IMR-90 (cell line): Measurements from ENCODE around the gene SEMA6A. TPM values are rescaled to one million over a fixed set of nuclear protein-coding genes. Genes with fewer than 3 reads are reported as not detected.

ENCODE experiments used
- ATAC-seq: fragments of 200-7000 bp; cut with Tn5 transposase; 2 replicates; pipeline ENCODE4 v1.9.1; 2020; ENCODE audit warnings: low read depth, mild to moderate bottlenecking, moderate library complexity
- BruUV-seq: library from RNA; stranded (reverse); fragments of 400-500 nt; replicated peaks from 2 replicates; lab custom pipeline; 2021; lab: Mats Ljungman, UMichigan
- CTCF ChIA-PET: fragments of 300-600 bp; formaldehyde crosslinking; extraction: SDS; loops from one replicate; lab custom pipeline; 2021; ENCODE audit warnings: antibody characterized with exemption; lab: Yijun Ruan, JAX
- POLR2A ChIA-PET: fragments of 300-600 bp; sonication (Branson Sonifier 250); formaldehyde crosslinking; loops from one replicate; lab custom pipeline; 2022; ENCODE audit warnings: antibody characterized with exemption; ENCODE audit not compliant: unreplicated experiment; lab: Charles Lee
- DNase-seq: peaks from one replicate; pipeline ENCODE4 v3.0.0; 2013
- H2AFZ ChIP-seq: replicated peaks from 2 replicates; pipeline ENCODE3; 2013; ENCODE audit warnings: low read length, mild to moderate bottlenecking; ENCODE audit not compliant: poor library complexity
- H2AK5ac ChIP-seq: 2 replicates; pipeline ENCODE4 v1.6.1; 2013; ENCODE audit warnings: low read depth, low read length, inconsistent platforms
- H2AK9ac ChIP-seq: replicated peaks from 2 replicates; pipeline ENCODE3; 2013; ENCODE audit warnings: mild to moderate bottlenecking, low read depth, low read length, moderate library complexity; ENCODE audit not compliant: poor library complexity
- H2BK120ac ChIP-seq: 2 replicates; pipeline ENCODE4 v1.6.1; 2013; ENCODE audit warnings: low read depth, low read length, inconsistent platforms
- H2BK15ac ChIP-seq: 3 replicates; pipeline ENCODE4 v1.6.1; 2013; ENCODE audit warnings: low read depth, low read length, inconsistent platforms
- H2BK20ac ChIP-seq: 2 replicates; pipeline ENCODE4 v1.6.1; 2013; ENCODE audit warnings: low read depth, mild to moderate bottlenecking, inconsistent platforms, low read length, moderate library complexity
- H2BK5ac ChIP-seq: 2 replicates; pipeline ENCODE4 v1.6.1; 2013; ENCODE audit warnings: mild to moderate bottlenecking, low read depth, low read length, inconsistent platforms; ENCODE audit not compliant: poor library complexity, severe bottlenecking
- H3K14ac ChIP-seq: replicated peaks from 2 replicates; pipeline ENCODE4 v1.6.1; 2013; ENCODE audit warnings: low read depth, low read length, inconsistent platforms
- H3K18ac ChIP-seq: 2 replicates; pipeline ENCODE4 v1.6.1; 2013; ENCODE audit warnings: low read depth, low read length, control low read depth
- H3K23ac ChIP-seq: 2 replicates; pipeline ENCODE4 v1.6.1; 2013; ENCODE audit warnings: low read depth, low read length, inconsistent platforms
- H3K27ac ChIP-seq: 2 replicates; pipeline ENCODE4 v1.5.1; 2013; ENCODE audit warnings: mild to moderate bottlenecking, control low read depth, low read length; ENCODE audit not compliant: insufficient read depth
- H3K27me3 ChIP-seq: 2 replicates; pipeline ENCODE4 v1.6.1; 2013; ENCODE audit warnings: low read length; ENCODE audit not compliant: control insufficient read depth, insufficient read depth
- H3K36me3 ChIP-seq: 2 replicates; pipeline ENCODE4 v1.6.1; 2013; ENCODE audit warnings: low read length, mixed read lengths; ENCODE audit not compliant: control insufficient read depth, insufficient read depth
- H3K4ac ChIP-seq: 2 replicates; pipeline ENCODE4 v1.6.1; 2013; ENCODE audit warnings: low read depth, low read length, inconsistent platforms
- H3K4me1 ChIP-seq: 2 replicates; pipeline ENCODE4 v1.6.1; 2013; ENCODE audit warnings: low read length, mixed read lengths; ENCODE audit not compliant: control insufficient read depth, insufficient read depth
- H3K4me2 ChIP-seq: 2 replicates; pipeline ENCODE4 v1.6.1; 2013; ENCODE audit warnings: low read depth, mild to moderate bottlenecking, control low read depth, low read length, moderate library complexity
- H3K4me3 ChIP-seq: 2 replicates; pipeline ENCODE4 v1.5.1; 2013; ENCODE audit warnings: low read depth, mild to moderate bottlenecking, control low read depth, low read length, moderate library complexity; ENCODE audit not compliant: insufficient read depth
- H3K56ac ChIP-seq: 2 replicates; pipeline ENCODE4 v1.6.1; 2013; ENCODE audit warnings: low read length, inconsistent platforms; ENCODE audit not compliant: insufficient read depth; ENCODE audit errors: extremely low read depth
- H3K79me1 ChIP-seq, 2 experiments: 2 replicates each; pipeline ENCODE4 v1.6.1; 2013; ENCODE audit warnings: low read length in 2 of 2, inconsistent platforms in 1 of 2, low read depth in 1 of 2
- H3K9ac ChIP-seq: 2 replicates; pipeline ENCODE4 v1.6.1; 2013; ENCODE audit warnings: low read depth, low read length, control low read depth
- H3K9me1 ChIP-seq: 2 replicates; pipeline ENCODE4 v1.6.1; 2013; ENCODE audit warnings: low read length, inconsistent platforms; ENCODE audit not compliant: insufficient read depth
- H3K9me3 ChIP-seq: 2 replicates; pipeline ENCODE4 v1.6.1; 2013; ENCODE audit warnings: low read length; ENCODE audit not compliant: control insufficient read depth, insufficient read depth
- H4K20me1 ChIP-seq: 2 replicates; pipeline ENCODE4 v1.6.1; 2013; ENCODE audit warnings: low read length, inconsistent platforms; ENCODE audit not compliant: insufficient read depth
- H4K5ac ChIP-seq: 2 replicates; pipeline ENCODE4 v1.6.1; 2013; ENCODE audit warnings: mild to moderate bottlenecking, low read depth, low read length, control low read depth
- H4K8ac ChIP-seq, 2 experiments: 2 replicates each; pipeline ENCODE4 v1.6.1; 2013; ENCODE audit warnings: low read depth in 2 of 2, low read length in 2 of 2, control low read depth in 1 of 2, inconsistent platforms in 1 of 2
- H4K91ac ChIP-seq: 2 replicates; pipeline ENCODE4 v1.6.1; 2013; ENCODE audit warnings: low read depth, low read length, inconsistent platforms; ENCODE audit not compliant: insufficient read depth
- ELK1 ChIP-seq: fragments of 150-350 bp; IDR thresholded peaks from 2 replicates; pipeline ENCODE4 v1.6.1; 2016; ENCODE audit warnings: low read depth, mild to moderate bottlenecking, low read length, moderate library complexity, borderline replicate concordance
- RAD21 ChIP-seq: IDR thresholded peaks from 2 replicates; pipeline ENCODE4 v1.6.1; 2012; ENCODE audit warnings: low read length, improper control_type of control experiment
- SMC3 ChIP-seq: fragments of 150-350 bp; IDR thresholded peaks from 2 replicates; pipeline ENCODE4 v1.6.1; 2016; ENCODE audit warnings: low read depth, mild to moderate bottlenecking, antibody characterized with exemption, low read length, moderate library complexity
- WGBS, 2 experiments: methylation state at CpG; one replicate each; pipeline versions ENCODE4 v1.1.5 to v1.1.7; 2013; ENCODE audit warnings: missing lambda C conversion rate in 2 of 2; ENCODE audit not compliant: insufficient read length in 1 of 2; ENCODE audit errors: extremely low coverage in 2 of 2; 5-methylcytosine and 5-hydroxymethylcytosine counted together
- dilution Hi-C: fragments of 300-500 bp; cut with HindIII; formaldehyde crosslinking; loops from one replicate; pipeline ENCODE4 v1.14.3; 2018; ENCODE audit warnings: low sequenced_read_pairs; ENCODE audit not compliant: unreplicated experiment
- in situ Hi-C: fragments of 300-500 bp; cut with MboI; formaldehyde crosslinking; loops from 3 replicates; pipeline ENCODE4 v1.14.3; 2019; ENCODE audit warnings: low sequenced_read_pairs, inconsistent platforms, mixed read lengths
- intact Hi-C: fragments of 100-400 bp; cut with micrococcal nuclease; formaldehyde crosslinking; loops from 2 replicates; pipeline ENCODE4 v1.10.0; 2022
- polyA plus RNA-seq, 3 experiments: library from polyadenylated mRNA; depleted of rRNA; stranded (reverse); fragments of >200 nt; gene quantifications; 2 replicates each; pipeline ENCODE4 v1.2.3, GENCODE V29; 2012; ENCODE audit warnings: low replicate concordance in 1 of 3
- total RNA-seq: library from RNA; depleted of rRNA; stranded (reverse); fragments of >200 nt; gene quantifications from 2 replicates; pipeline ENCODE4 v1.2.3, GENCODE V29; 2012

Gene SEMA6A
- total and polyA plus RNA-seq, 2 of the 4 experiments (the other 2 are of a cell fraction), result 0.27 to 0.36 TPM

GRCh38 chr5:116527582-116527981, 47.0 kb downstream of the SEMA6A start:
- no peak overlapping the region for H2BK120ac ChIP-seq
- BruUV-seq, result no TSS peak
- CTCF ChIA-PET, result no interaction called here
- no peak overlapping the region for H3K4ac ChIP-seq
- no peak overlapping the region for H4K5ac ChIP-seq
- H3K4me1 ChIP-seq, result no peaks in the 10 kb centered on the region
- no peak overlapping the region for H3K9ac ChIP-seq
- H3K36me3 ChIP-seq, result no peaks in the 10 kb centered on the region
- no peak overlapping the region for H2AK9ac ChIP-seq
- in situ Hi-C loops (no loop called here), intact Hi-C loops (no loop called here), dilution Hi-C loops (no loop called here)
- no peaks in the 10 kb centered on the region for H3K79me1 ChIP-seq
- POLR2A ChIA-PET, result interaction anchor here (0.5 kb wide), 1 partner anchor 11 kb away, joined by 3 read pairs; no protein-coding TSS in a partner anchor
- H2AK5ac ChIP-seq, result no peak overlapping the region
- ATAC-seq (no peak), DNase-seq (no peak)
- no peak overlapping the region for H3K27ac ChIP-seq
- no peak overlapping the region for H2BK15ac ChIP-seq
- no peak overlapping the region for H4K8ac ChIP-seq
- H2BK5ac ChIP-seq, result no peak overlapping the region
- no peak overlapping the region for H2BK20ac ChIP-seq
- no peak overlapping the region for H3K14ac ChIP-seq
- no peaks in the 10 kb centered on the region for H4K20me1 ChIP-seq
- H3K4me3 ChIP-seq, result no peak overlapping the region
- H3K27me3 ChIP-seq, result no peaks in the 10 kb centered on the region
- H3K18ac ChIP-seq, result no peak overlapping the region
- no peak overlapping the region for H4K91ac ChIP-seq
- H3K9me3 ChIP-seq, result no peaks in the 10 kb centered on the region
- H3K23ac ChIP-seq, result no peak overlapping the region
- H2AFZ ChIP-seq, result no peak overlapping the region
- no peak overlapping the region for H3K4me2 ChIP-seq
- TF ChIP-seq ELK1, result no peak
- TF ChIP-seq RAD21, result no peak
- no peak for TF ChIP-seq SMC3
- H3K56ac ChIP-seq, result no peak overlapping the region
- WGBS, 2 experiments, result 80% methylated on average over 2 of the region's 6 CpGs; no CpG with 5 or more reads in 1 of the 2 experiments
- no peaks in the 10 kb centered on the region for H3K9me1 ChIP-seq
